Stimulated activated CD4-positive, alpha-beta T cell treated with anti-CD3 and anti-CD28 coated beads, Interleukin-4, amount 100 ng/mL, for 24 hours (primary cell): Measurements from ENCODE around the gene SPATA46.

Experiments used
- DNase-seq: peaks from one replicate; pipeline ENCODE4 v3.0.0-alpha.2; 2020

Gene SPATA46

GRCh38 chr1:162351246-162351842 is 25.3 kb downstream of the SPATA46 start:
- no peak for DNase-seq

- DNase-seq, result no peak
Measured at GRCh38 chr1:162349635-162350330, 26.9 kb downstream of the SPATA46 start.

GRCh38 chr1:162347281-162347680 is 29.4 kb downstream of the SPATA46 start:
- no peak for DNase-seq

- no peak for DNase-seq
Measured at GRCh38 chr1:162343470-162343869, 33.2 kb downstream of the SPATA46 start.

GRCh38 chr1:162342452-162342983 is 34.1 kb downstream of the SPATA46 start:
- DNase-seq, result no peak

- no peak for DNase-seq
Measured at GRCh38 chr1:162336621-162337285, 39.9 kb downstream of the SPATA46 start.

- DNase-seq, result no peak
Measured at GRCh38 chr1:162335126-162335525, 41.5 kb downstream of the SPATA46 start.

- no peak for DNase-seq
Measured at GRCh38 chr1:162333991-162334390, 42.7 kb downstream of the SPATA46 start.

- DNase-seq, result no peak
Measured at GRCh38 chr1:162329826-162330225, 46.8 kb downstream of the SPATA46 start.

- DNase-seq, result no peak
Measured at GRCh38 chr1:162328512-162328911, 48.1 kb downstream of the SPATA46 start.

GRCh38 chr1:162327788-162328165 is 48.9 kb downstream of the SPATA46 start:
- DNase-seq, result no peak

GRCh38 chr1:162327144-162327787 is 49.4 kb downstream of the SPATA46 start:
- DNase-seq, result no peak

- DNase-seq, result no peak
Measured at GRCh38 chr1:162326559-162326958, 50.1 kb downstream of the SPATA46 start.

- DNase-seq, result no peak
Measured at GRCh38 chr1:162324396-162324795, 52.3 kb downstream of the SPATA46 start.
